ENCODE data around the gene MERTK.

The MERTK gene

GRCh38 chr2:111970453-111970852 lies 72.0 kb downstream of the MERTK start:
- Histone ChIP-seq H3K79me2 (ENCODE audit: insufficient read depth, low read length) (no peaks in the 10 kb centered on the region), H2AFZ (ENCODE audit: low read length) (no peak overlapping the region), H3K27me3 (ENCODE audit: insufficient read depth, low read length, poor library complexity, severe bottlenecking) (no peaks in the 10 kb centered on the region), H3K9me2 (replicated peaks; ENCODE audit: low read depth, low read length) (no peaks in the 10 kb centered on the region), H3K4me3 (ENCODE audit: low read length, poor library complexity, severe bottlenecking) (no peak overlapping the region), H3F3A (ENCODE audit: low read depth) (no peaks in the 10 kb centered on the region), H3K9ac (ENCODE audit: low read depth, low read length, poor library complexity, severe bottlenecking) (no peak overlapping the region), H3K9me3 (ENCODE audit: insufficient read depth, low read depth, low read length) (no peaks in the 10 kb centered on the region), H3K4me1 (ENCODE audit: insufficient read depth, low read length, poor library complexity, severe bottlenecking) (peaks cover 4% of the 10 kb centered on the region), H4K20me1 (ENCODE audit: insufficient read depth, low read length, poor library complexity, severe bottlenecking) (no peaks in the 10 kb centered on the region), H3K36me3 (ENCODE audit: insufficient read depth, low read length) (peaks cover 26% of the 10 kb centered on the region), H3K4me2 (ENCODE audit: low read depth, low read length, poor library complexity, severe bottlenecking) (no peak overlapping the region)
- TF ChIP-seq CTCF (conservative IDR thresholded peaks at IDR 0.05; ENCODE audit: low read length) = no peak
- TF ChIP-seq EZH2phosphoT487 (IDR thresholded peaks at IDR 0.05; ENCODE audit: borderline replicate concordance) = no peak

GRCh38 chr2:111972955-111973565 lies 74.7 kb downstream of the MERTK start:
- Histone ChIP-seq H3F3A (ENCODE audit: low read depth) (no peaks in the 10 kb centered on the region), H3K4me1 (ENCODE audit: insufficient read depth, low read length, poor library complexity, severe bottlenecking) (peaks cover 4% of the 10 kb centered on the region), H3K4me2 (ENCODE audit: low read depth, low read length, poor library complexity, severe bottlenecking) (no peak overlapping the region), H3K9ac (ENCODE audit: low read depth, low read length, poor library complexity, severe bottlenecking) (no peak overlapping the region), H3K9me3 (ENCODE audit: insufficient read depth, low read depth, low read length) (no peaks in the 10 kb centered on the region), H4K20me1 (ENCODE audit: insufficient read depth, low read length, poor library complexity, severe bottlenecking) (no peaks in the 10 kb centered on the region), H3K9me2 (replicated peaks; ENCODE audit: low read depth, low read length) (no peaks in the 10 kb centered on the region), H2AFZ (ENCODE audit: low read length) (no peak overlapping the region), H3K4me3 (ENCODE audit: low read length, poor library complexity, severe bottlenecking) (no peak overlapping the region), H3K79me2 (ENCODE audit: insufficient read depth, low read length) (no peaks in the 10 kb centered on the region), H3K36me3 (ENCODE audit: insufficient read depth, low read length) (peaks cover 34% of the 10 kb centered on the region), H3K27me3 (ENCODE audit: insufficient read depth, low read length, poor library complexity, severe bottlenecking) (no peaks in the 10 kb centered on the region)
- no peak for TF ChIP-seq EZH2phosphoT487 (IDR thresholded peaks at IDR 0.05; ENCODE audit: borderline replicate concordance)
- TF ChIP-seq CTCF (conservative IDR thresholded peaks at IDR 0.05; ENCODE audit: low read length) = no peak

- no peaks in the 10 kb centered on the region for H3K9me2 ChIP-seq (replicated peaks; ENCODE audit: low read depth, low read length)
- no peaks in the 10 kb centered on the region for H3F3A ChIP-seq (ENCODE audit: low read depth)
- no peaks in the 10 kb centered on the region for H4K20me1 ChIP-seq (ENCODE audit: insufficient read depth, low read length, poor library complexity, severe bottlenecking)
- H3K9ac ChIP-seq (ENCODE audit: low read depth, low read length, poor library complexity, severe bottlenecking) = no peak overlapping the region
- no peak overlapping the region for H3K4me2 ChIP-seq (ENCODE audit: low read depth, low read length, poor library complexity, severe bottlenecking)
- H3K36me3 ChIP-seq (ENCODE audit: insufficient read depth, low read length) = peaks cover 34% of the 10 kb centered on the region
- no peaks in the 10 kb centered on the region for H3K9me3 ChIP-seq (ENCODE audit: insufficient read depth, low read depth, low read length)
- no peak overlapping the region for H3K4me3 ChIP-seq (ENCODE audit: low read length, poor library complexity, severe bottlenecking)
- H2AFZ ChIP-seq (ENCODE audit: low read length) = no peak overlapping the region
- no peaks in the 10 kb centered on the region for H3K79me2 ChIP-seq (ENCODE audit: insufficient read depth, low read length)
- TF ChIP-seq CTCF (conservative IDR thresholded peaks at IDR 0.05; ENCODE audit: low read length) = no peak
- TF ChIP-seq EZH2phosphoT487 (IDR thresholded peaks at IDR 0.05; ENCODE audit: borderline replicate concordance) = no peak
- H3K4me1 ChIP-seq (ENCODE audit: insufficient read depth, low read length, poor library complexity, severe bottlenecking) = peaks cover 4% of the 10 kb centered on the region
- no peaks in the 10 kb centered on the region for H3K27me3 ChIP-seq (ENCODE audit: insufficient read depth, low read length, poor library complexity, severe bottlenecking)
These were observed 75.3 kb downstream of the MERTK start for GRCh38 chr2:111973701-111974100.

Measured in Loucy (cell line).